Endothelial cell of umbilical vein (primary cell): ENCODE data around the gene PRL. TPM values are rescaled to one million over a fixed set of nuclear protein-coding genes. Genes with fewer than 3 reads are reported as not detected.

Source experiments
- BruUV-seq: library from RNA; stranded (reverse); fragments of 400-500 nt; replicated peaks from 2 replicates; lab custom pipeline; 2021; lab: Mats Ljungman, UMichigan
- CTCF ChIA-PET: fragments of 300-600, 350-600 bp; sonication (Branson Sonifier 250); formaldehyde crosslinking; loops from one replicate; lab custom pipeline; 2021; ENCODE audit warnings: antibody characterized with exemption, inconsistent platforms; lab: Charles Lee
- POLR2A ChIA-PET: fragments of 300-600, 350-600 bp; sonication (Branson Sonifier 250); formaldehyde crosslinking; loops from one replicate; lab custom pipeline; 2021; ENCODE audit warnings: antibody characterized with exemption, inconsistent platforms; lab: Charles Lee
- DNase-seq: peaks from one replicate; pipeline ENCODE4 v3.0.0-alpha.2; 2011; ENCODE audit warnings: low read depth, low spot score
- FAIRE-seq: peaks from 2 replicates; lab custom pipeline; 2011; peaks lifted over from hg19 to GRCh38; lab: Jason Lieb, UNC
- H2AFZ ChIP-seq: 2 replicates; pipeline ENCODE4 v1.6.0; 2012; ENCODE audit warnings: low read depth, low read length, control low read depth, inconsistent platforms
- H3K27ac ChIP-seq: 2 replicates; pipeline ENCODE4 v1.5.1; 2011; ENCODE audit warnings: low read depth, mild to moderate bottlenecking, control low read depth, low read length, moderate library complexity; ENCODE audit not compliant: insufficient read depth
- H3K27me3 ChIP-seq, 2 experiments: 2 replicates each; pipeline versions ENCODE4 v1.6.0 to v1.6.1; 2011; ENCODE audit warnings: low read length in 2 of 2, mixed read lengths in 1 of 2; ENCODE audit not compliant: control insufficient read depth in 2 of 2, insufficient read depth in 2 of 2
- H3K36me3 ChIP-seq, 2 experiments: 2 replicates in 1 of 2; 3 replicates in 1 of 2; pipeline ENCODE4 v1.5.1; 2011; ENCODE audit warnings: low read length in 2 of 2, mild to moderate bottlenecking in 1 of 2, moderate library complexity in 1 of 2; ENCODE audit not compliant: control insufficient read depth in 2 of 2, insufficient read depth in 2 of 2; ENCODE audit errors: extremely low read depth in 1 of 2
- H3K4me1 ChIP-seq: 3 replicates; pipeline ENCODE4 v1.5.1; 2011; ENCODE audit warnings: mild to moderate bottlenecking, low read length; ENCODE audit not compliant: control insufficient read depth, insufficient read depth; ENCODE audit errors: extremely low read depth
- H3K4me2 ChIP-seq: 2 replicates; pipeline ENCODE4 v1.6.1; 2011; ENCODE audit warnings: low read length, control low read depth, mixed read lengths; ENCODE audit not compliant: insufficient read depth
- H3K4me3 ChIP-seq, 3 experiments: fragments of 200-600 bp in 1 of 3; sonication (generic), shearing (Covaris generic) in 1 of 3; replicated peaks in 1 of 3; 2 replicates each; pipeline ENCODE4 v1.5.1; 2011 to 2016; ENCODE audit warnings: control low read depth in 3 of 3, low read length in 3 of 3, mild to moderate bottlenecking in 2 of 3, inconsistent platforms in 1 of 3, low read depth in 1 of 3, moderate library complexity in 1 of 3; ENCODE audit not compliant: insufficient read depth in 1 of 3
- H3K79me2 ChIP-seq: 2 replicates; pipeline ENCODE4 v1.6.0; 2012; ENCODE audit warnings: low read length, inconsistent platforms; ENCODE audit not compliant: control insufficient read depth, insufficient read depth
- H3K9ac ChIP-seq: replicated peaks from 2 replicates; pipeline ENCODE3; 2011; ENCODE audit warnings: low read length, control low read depth; ENCODE audit not compliant: insufficient read depth; ENCODE audit errors: extremely low read depth
- H3K9me1 ChIP-seq: replicated peaks from 3 replicates; pipeline ENCODE4 v1.6.0; 2011; ENCODE audit warnings: mild to moderate bottlenecking, low read length; ENCODE audit not compliant: control insufficient read depth, insufficient read depth; ENCODE audit errors: extremely low read depth
- H3K9me3 ChIP-seq: replicated peaks from 2 replicates; pipeline ENCODE4 v1.5.1; 2012; ENCODE audit warnings: low read length, inconsistent platforms; ENCODE audit not compliant: control insufficient read depth, insufficient read depth
- H4K20me1 ChIP-seq: replicated peaks from 2 replicates; pipeline ENCODE3; 2011; ENCODE audit warnings: mild to moderate bottlenecking, low read length; ENCODE audit not compliant: control insufficient read depth, insufficient read depth; ENCODE audit errors: extremely low read depth
- EZH2 ChIP-seq: IDR thresholded peaks from 2 replicates; pipeline ENCODE4 v1.6.1; 2012; ENCODE audit warnings: borderline replicate concordance, low read depth, mild to moderate bottlenecking, moderate library complexity, low read length, inconsistent platforms; ENCODE audit not compliant: severe bottlenecking
- FOS ChIP-seq: IDR thresholded peaks from 2 replicates; pipeline ENCODE4 v1.6.1; 2011; ENCODE audit warnings: mild to moderate bottlenecking, low read length, moderate library complexity, borderline replicate concordance; ENCODE audit not compliant: insufficient read depth
- GATA2 ChIP-seq: IDR thresholded peaks from 2 replicates; pipeline ENCODE4 v1.7.0; 2011; ENCODE audit warnings: low read depth, mild to moderate bottlenecking, moderate library complexity, mixed read lengths, low read length; ENCODE audit not compliant: insufficient read length, insufficient read depth
- JUN ChIP-seq: IDR thresholded peaks from 2 replicates; pipeline ENCODE4 v1.6.1; 2011; ENCODE audit warnings: borderline replicate concordance, low read depth; ENCODE audit not compliant: insufficient read length, insufficient read depth
- MAX ChIP-seq: IDR thresholded peaks from 2 replicates; pipeline ENCODE4 v1.6.1; 2011; ENCODE audit not compliant: insufficient read depth, insufficient read length
- MYC ChIP-seq: IDR thresholded peaks from one replicate; pipeline ENCODE4 v1.6.1; 2011; ENCODE audit warnings: mild to moderate bottlenecking, low read depth, low read length
- POLR2A ChIP-seq: IDR thresholded peaks from 2 replicates; pipeline ENCODE4 v1.6.1; 2012; ENCODE audit warnings: low read depth, mild to moderate bottlenecking, control low read depth, low read length
- POLR2AphosphoS5 ChIP-seq: IDR thresholded peaks from 2 replicates; pipeline ENCODE4 v1.6.1; 2012; ENCODE audit warnings: low read depth, mild to moderate bottlenecking, control low read depth, low read length, moderate library complexity; ENCODE audit not compliant: insufficient read depth
- dilution Hi-C: fragments of 300-500 bp; cut with MboI; formaldehyde crosslinking; loops from one replicate; pipeline ENCODE4 v1.15.0; 2019; ENCODE audit warnings: low sequenced_read_pairs; ENCODE audit not compliant: extremely low pct_ligation_motif_present
- intact Hi-C: fragments of 100-400 bp; cut with micrococcal nuclease; formaldehyde crosslinking; loops from one replicate; pipeline ENCODE4 v1.10.0; 2022
- polyA plus RNA-seq, 4 experiments: library from polyadenylated mRNA; depleted of rRNA in 3 of 4; stranded (reverse) in 3 of 4; unstranded in 1 of 4; fragments of >200 nt; gene quantifications; 2 replicates each; pipeline versions ENCODE4 v1.2.1 to v1.2.3, GENCODE V29; 2011 to 2012; ENCODE audit warnings: missing spikeins in 1 of 4
- total RNA-seq: library from RNA; stranded (reverse); gene quantifications from 2 replicates; pipeline ENCODE4 v1.2.3, GENCODE V29; 2021
- TF ChIP-seq, protein P1 (sequence below), 2 donors: IDR thresholded peaks; 1 replicate in 1 of 2; 2 replicates in 1 of 2; pipeline ENCODE4 v1.5.1; 2011; ENCODE audit warnings: low read length in 2 of 2, mild to moderate bottlenecking in 2 of 2, moderate library complexity in 2 of 2, control low read depth in 1 of 2, inconsistent platforms in 1 of 2, low read depth in 1 of 2; ENCODE audit not compliant: insufficient read depth in 1 of 2; ENCODE audit errors: extremely low read depth in 1 of 2

Gene PRL
- total and polyA plus RNA-seq, 2 donors (not counting 3 experiments of a cell fraction or from before 2014, with no cell fraction given) = not detected

GRCh38 chr6:22250486-22250885, 46.4 kb downstream of the PRL start:
- no peaks in the 10 kb centered on the region for H3K27me3 ChIP-seq
- no peak for TF ChIP-seq FOS
- TF ChIP-seq MYC = no peak
- TF ChIP-seq POLR2A = no peak
- TF ChIP-seq MAX = no peak
- TF ChIP-seq, protein P1, sequence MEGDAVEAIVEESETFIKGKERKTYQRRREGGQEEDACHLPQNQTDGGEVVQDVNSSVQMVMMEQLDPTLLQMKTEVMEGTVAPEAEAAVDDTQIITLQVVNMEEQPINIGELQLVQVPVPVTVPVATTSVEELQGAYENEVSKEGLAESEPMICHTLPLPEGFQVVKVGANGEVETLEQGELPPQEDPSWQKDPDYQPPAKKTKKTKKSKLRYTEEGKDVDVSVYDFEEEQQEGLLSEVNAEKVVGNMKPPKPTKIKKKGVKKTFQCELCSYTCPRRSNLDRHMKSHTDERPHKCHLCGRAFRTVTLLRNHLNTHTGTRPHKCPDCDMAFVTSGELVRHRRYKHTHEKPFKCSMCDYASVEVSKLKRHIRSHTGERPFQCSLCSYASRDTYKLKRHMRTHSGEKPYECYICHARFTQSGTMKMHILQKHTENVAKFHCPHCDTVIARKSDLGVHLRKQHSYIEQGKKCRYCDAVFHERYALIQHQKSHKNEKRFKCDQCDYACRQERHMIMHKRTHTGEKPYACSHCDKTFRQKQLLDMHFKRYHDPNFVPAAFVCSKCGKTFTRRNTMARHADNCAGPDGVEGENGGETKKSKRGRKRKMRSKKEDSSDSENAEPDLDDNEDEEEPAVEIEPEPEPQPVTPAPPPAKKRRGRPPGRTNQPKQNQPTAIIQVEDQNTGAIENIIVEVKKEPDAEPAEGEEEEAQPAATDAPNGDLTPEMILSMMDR (IDR thresholded peaks at IDR 0.05; ENCODE audit: extremely low read depth in 1 of 2, insufficient read depth in 1 of 2, low read depth in 1 of 2, low read length in 2 of 2) = no peak
- no peak for TF ChIP-seq EZH2
- no peak for TF ChIP-seq JUN
- TF ChIP-seq GATA2 = no peak
- no peak for TF ChIP-seq POLR2AphosphoS5
- intact Hi-C loops (no loop called here), dilution Hi-C loops (no loop called here)
- no peaks in the 10 kb centered on the region for H3K9me1 ChIP-seq
- H3K36me3 ChIP-seq = no peaks in the 10 kb centered on the region
- ChIA-PET CTCF (interaction anchor here (0.5 to 1.0 kb wide), 2 partner anchors 8 to 662 kb away, joined by 3 read pairs; no protein-coding TSS in a partner anchor), POLR2A (interaction anchor here (0.6 kb wide), 1 partner anchor 26 kb away, joined by 5 read pairs; no protein-coding TSS in a partner anchor)
- H3K79me2 ChIP-seq = no peaks in the 10 kb centered on the region
- no peaks in the 10 kb centered on the region for H3K9me3 ChIP-seq
- DNase-seq = no peak
- no peak for FAIRE-seq
- H2AFZ ChIP-seq = no peak overlapping the region
- no TSS peak for BruUV-seq
- peaks cover 2% of the 10 kb centered on the region for H3K4me1 ChIP-seq
- H3K27ac ChIP-seq = no peak overlapping the region
- no peak overlapping the region for H3K4me2 ChIP-seq
- H3K4me3 ChIP-seq = no peak overlapping the region
- no peak overlapping the region for H3K9ac ChIP-seq
- no peaks in the 10 kb centered on the region for H4K20me1 ChIP-seq
